Right hindlimb (tissue), 1 donor: Measurements from ENCODE around the gene OBP2B.
A peak's percentile ranks its signal among the peaks of the same experiment; 100 is the strongest.
"Not testable (repeated sequence)": the region's sequence is repeated elsewhere in the genome, so short reads cannot be mapped to it uniquely, and the experiment has no call there.

ENCODE experiments used
- DNase-seq: peaks from one replicate; pipeline ENCODE4 v3.0.0-alpha.2; 2018

The OBP2B gene

GRCh38 chr9:133208880-133209300 lies at the start of gene OBP2B:
TSS of gene OBP2B (minus strand) at chr9:133209250. CDS start at chr9:133209199, 51 bp downstream.
- DNase-seq, result not testable (repeated sequence)

GRCh38 chr9:133258061-133259015 lies 49.3 kb upstream of the OBP2B start:
- no peak for DNase-seq

- DNase-seq, result no peak
Measured at GRCh38 chr9:133257465-133257956, 48.5 kb upstream of the OBP2B start.

- no peak for DNase-seq
Measured at GRCh38 chr9:133256686-133257091, 47.6 kb upstream of the OBP2B start.

GRCh38 chr9:133256136-133256461 lies 47.0 kb upstream of the OBP2B start:
- DNase-seq, result no peak

GRCh38 chr9:133255371-133256135 lies 46.5 kb upstream of the OBP2B start:
- no peak for DNase-seq

- DNase-seq, result no peak
Measured at GRCh38 chr9:133254471-133254870, 45.4 kb upstream of the OBP2B start.

- DNase-seq, result no peak
Measured at GRCh38 chr9:133253268-133253667, 44.2 kb upstream of the OBP2B start.

- DNase-seq, result no peak
Measured at GRCh38 chr9:133252301-133253020, 43.4 kb upstream of the OBP2B start.

- DNase-seq, result no peak
Measured at GRCh38 chr9:133251773-133252172, 42.7 kb upstream of the OBP2B start.

GRCh38 chr9:133251221-133251620 lies 42.2 kb upstream of the OBP2B start:
- not testable (repeated sequence) for DNase-seq

GRCh38 chr9:133250741-133251170 lies 41.7 kb upstream of the OBP2B start:
- DNase-seq, result no peak

GRCh38 chr9:133249337-133249736 lies 40.3 kb upstream of the OBP2B start:
- DNase-seq, result no peak

GRCh38 chr9:133248726-133249295 lies 39.8 kb upstream of the OBP2B start:
- no peak for DNase-seq

GRCh38 chr9:133247632-133248031 lies 38.6 kb upstream of the OBP2B start:
- no peak for DNase-seq

- no peak for DNase-seq
Measured at GRCh38 chr9:133246991-133247390, 37.9 kb upstream of the OBP2B start.

GRCh38 chr9:133246562-133246961 lies 37.5 kb upstream of the OBP2B start:
- no peak for DNase-seq

- no peak for DNase-seq
Measured at GRCh38 chr9:133242991-133243390, 33.9 kb upstream of the OBP2B start.

- no peak for DNase-seq
Measured at GRCh38 chr9:133242241-133242640, 33.2 kb upstream of the OBP2B start.

- DNase-seq, result no peak
Measured at GRCh38 chr9:133239533-133240090, 30.6 kb upstream of the OBP2B start.

- DNase-seq, result peak; percentile 47
Measured at GRCh38 chr9:133238851-133239532, 29.9 kb upstream of the OBP2B start.
